Glutamatergic neuron (in vitro differentiated cells): ENCODE results near the gene EEPD1. TPM values are rescaled to one million over a fixed set of nuclear protein-coding genes. Genes with fewer than 3 reads are reported as not detected.

Experiments used
- DNase-seq: peaks from one replicate; pipeline ENCODE4 v3.0.0; 2022
- H3K27ac Mint-ChIP-seq: one replicate; pipeline ENCODE4 v1.8.0; 2020; ENCODE audit warnings: mild to moderate bottlenecking, mixed read lengths, inconsistent platforms; ENCODE audit not compliant: unreplicated experiment
- H3K27me3 Mint-ChIP-seq: one replicate; pipeline ENCODE4 v1.8.0; 2020; ENCODE audit warnings: mild to moderate bottlenecking, moderate library complexity, mixed read lengths, inconsistent platforms; ENCODE audit not compliant: unreplicated experiment
- H3K36me3 Mint-ChIP-seq: one replicate; pipeline ENCODE4 v1.8.0; 2020; ENCODE audit warnings: mild to moderate bottlenecking, mixed read lengths, inconsistent platforms; ENCODE audit not compliant: unreplicated experiment
- H3K4me1 Mint-ChIP-seq: one replicate; pipeline ENCODE4 v1.8.0; 2020; ENCODE audit warnings: mild to moderate bottlenecking, low read depth, mixed read lengths, inconsistent platforms; ENCODE audit not compliant: unreplicated experiment
- H3K4me3 Mint-ChIP-seq: one replicate; pipeline ENCODE4 v1.8.0; 2020; ENCODE audit warnings: mild to moderate bottlenecking, mixed read lengths, inconsistent platforms; ENCODE audit not compliant: unreplicated experiment
- H3K9me3 Mint-ChIP-seq: one replicate; pipeline ENCODE4 v1.8.0; 2020; ENCODE audit warnings: mild to moderate bottlenecking, moderate library complexity, mixed read lengths, inconsistent platforms; ENCODE audit not compliant: unreplicated experiment
- total RNA-seq: library from RNA; stranded (reverse); fragmentation: NEBNext Ultra II Directional; extraction: Animal tissue kit (Norgen Biotek cat#: 25700); gene quantifications from one replicate; pipeline ENCODE4 v1.2.1, GENCODE V29; 2021; ENCODE audit not compliant: unreplicated experiment
- TF ChIP-seq, protein P1 (sequence below): fragments of 200-600 bp; sonication (generic); IDR thresholded peaks from one replicate; pipeline ENCODE4 v1.5.0; 2021; ENCODE audit not compliant: partially characterized antibody, unreplicated experiment

Gene EEPD1
- total RNA-seq, 1 donor from 2014 or later = 63.9 TPM

DNA sequence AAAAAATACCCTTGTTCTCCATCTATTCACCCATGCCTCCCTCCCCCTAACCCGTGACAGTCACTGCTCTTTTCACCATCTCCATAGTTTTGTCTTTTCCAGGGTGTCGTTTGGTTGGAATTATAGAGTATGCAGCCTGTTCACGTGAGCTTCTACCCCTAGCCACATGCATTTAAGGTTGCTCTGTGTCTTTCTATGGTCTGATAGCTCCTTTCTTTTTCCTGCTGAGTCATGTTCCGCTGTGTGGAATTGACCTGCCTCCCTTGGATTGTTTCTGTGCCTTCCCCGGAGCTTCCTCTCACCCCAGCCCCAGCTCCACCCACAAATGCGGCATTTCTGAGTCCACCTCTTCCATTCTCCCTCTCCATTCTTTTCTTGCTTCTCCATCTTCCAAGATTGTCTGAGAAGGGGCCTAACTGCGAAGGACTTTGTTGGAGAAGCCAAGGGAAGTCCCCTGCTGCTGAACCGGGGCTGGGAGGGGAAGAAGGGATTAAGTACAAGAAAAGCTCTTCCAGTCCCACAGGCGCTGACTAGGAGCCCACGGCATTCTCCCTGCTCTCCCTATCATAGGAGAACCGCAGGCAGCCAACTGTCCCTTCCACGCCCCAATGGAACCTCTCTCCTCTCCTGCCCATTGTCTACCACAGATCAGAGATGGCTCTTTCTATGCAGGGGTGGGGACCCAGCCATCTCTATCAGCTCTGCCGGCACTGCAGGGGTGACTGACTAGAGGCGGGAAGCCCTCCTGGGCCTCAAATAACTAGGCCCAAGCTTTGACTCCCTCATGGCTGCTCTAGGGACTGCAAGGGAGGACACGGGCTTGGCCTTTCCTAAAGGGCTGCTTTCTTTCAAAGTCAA, 149.1 kb downstream of the EEPD1 start:
- TF ChIP-seq, protein P1, sequence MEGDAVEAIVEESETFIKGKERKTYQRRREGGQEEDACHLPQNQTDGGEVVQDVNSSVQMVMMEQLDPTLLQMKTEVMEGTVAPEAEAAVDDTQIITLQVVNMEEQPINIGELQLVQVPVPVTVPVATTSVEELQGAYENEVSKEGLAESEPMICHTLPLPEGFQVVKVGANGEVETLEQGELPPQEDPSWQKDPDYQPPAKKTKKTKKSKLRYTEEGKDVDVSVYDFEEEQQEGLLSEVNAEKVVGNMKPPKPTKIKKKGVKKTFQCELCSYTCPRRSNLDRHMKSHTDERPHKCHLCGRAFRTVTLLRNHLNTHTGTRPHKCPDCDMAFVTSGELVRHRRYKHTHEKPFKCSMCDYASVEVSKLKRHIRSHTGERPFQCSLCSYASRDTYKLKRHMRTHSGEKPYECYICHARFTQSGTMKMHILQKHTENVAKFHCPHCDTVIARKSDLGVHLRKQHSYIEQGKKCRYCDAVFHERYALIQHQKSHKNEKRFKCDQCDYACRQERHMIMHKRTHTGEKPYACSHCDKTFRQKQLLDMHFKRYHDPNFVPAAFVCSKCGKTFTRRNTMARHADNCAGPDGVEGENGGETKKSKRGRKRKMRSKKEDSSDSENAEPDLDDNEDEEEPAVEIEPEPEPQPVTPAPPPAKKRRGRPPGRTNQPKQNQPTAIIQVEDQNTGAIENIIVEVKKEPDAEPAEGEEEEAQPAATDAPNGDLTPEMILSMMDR = no peak
- H3K27me3 Mint-ChIP-seq = peaks cover 2% of the 10 kb centered on the region
- peaks cover 2% of the 10 kb centered on the region for H3K9me3 Mint-ChIP-seq
- DNase-seq = no peak
- H3K36me3 Mint-ChIP-seq = peaks cover 6% of the 10 kb centered on the region
- H3K4me3 Mint-ChIP-seq = no peak overlapping the region
- H3K4me1 Mint-ChIP-seq = peaks cover 25% of the 10 kb centered on the region
- H3K27ac Mint-ChIP-seq = no peak overlapping the region

DNA sequence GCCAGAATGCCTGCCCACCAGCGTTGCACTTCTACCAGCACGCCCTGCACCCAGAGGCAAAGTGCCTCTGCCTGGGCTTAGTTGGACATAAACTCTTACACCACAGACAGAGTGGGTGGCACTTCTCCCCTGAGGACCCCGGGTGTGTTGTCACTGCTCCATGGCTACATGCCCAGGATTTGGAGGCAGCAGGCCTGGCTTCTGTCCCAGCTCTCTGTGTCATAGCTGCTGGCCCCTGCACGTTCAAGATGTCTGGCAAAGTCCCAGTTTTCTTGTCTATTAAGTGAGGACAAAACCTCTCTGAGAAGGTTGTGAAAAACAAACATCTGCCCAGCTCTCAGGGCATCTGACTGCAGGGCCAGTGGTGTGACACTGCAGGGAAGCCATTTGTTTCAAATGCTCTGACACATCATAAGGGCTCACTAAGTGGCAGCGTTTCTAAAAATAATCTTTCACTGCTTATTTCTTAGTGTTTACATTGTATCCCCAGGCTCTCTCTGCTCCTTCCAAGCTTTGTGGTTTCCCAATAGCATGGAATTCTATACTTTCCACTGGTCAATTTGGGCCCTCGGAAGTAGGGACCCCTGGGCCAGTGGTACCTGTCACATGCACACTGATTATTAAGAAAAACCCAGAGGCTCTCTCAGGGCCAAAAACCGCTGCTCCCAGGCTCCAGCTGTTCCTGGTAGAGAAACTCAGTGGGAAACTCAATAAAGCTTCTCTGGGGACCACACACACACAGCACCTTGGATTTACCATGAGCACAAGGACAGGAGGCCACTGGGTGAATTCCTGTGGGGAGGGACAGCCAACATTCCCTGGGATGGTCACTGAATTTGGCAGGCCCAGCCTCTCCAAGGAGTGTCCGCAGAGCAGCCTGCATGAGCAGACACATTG, 150.4 kb downstream of the EEPD1 start:
- Mint-ChIP-seq H3K4me3 (no peak overlapping the region), H3K9me3 (peaks cover 9% of the 10 kb centered on the region), H3K27me3 (peaks cover 5% of the 10 kb centered on the region), H3K4me1 (peaks cover 26% of the 10 kb centered on the region), H3K36me3 (no peaks in the 10 kb centered on the region), H3K27ac (no peak overlapping the region)
- TF ChIP-seq, protein P1 = no peak
- DNase-seq = no peak

DNA sequence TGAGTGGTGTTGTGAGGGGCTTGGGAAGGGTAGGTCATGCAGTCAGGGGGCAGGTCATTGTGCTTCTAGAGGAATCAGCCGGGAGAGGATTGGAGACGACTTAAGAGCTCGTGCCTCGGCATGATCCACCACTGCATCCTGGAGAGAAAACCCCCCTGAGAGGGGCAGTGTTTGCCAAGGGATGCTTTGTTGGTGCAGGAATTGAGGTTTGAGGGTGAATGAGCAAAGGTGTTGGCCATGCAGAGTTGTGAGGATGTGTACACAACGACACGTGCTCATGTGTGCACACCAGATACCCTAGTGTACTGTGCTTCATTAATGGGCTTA, 151.0 kb downstream of the EEPD1 start:
- peaks cover 5% of the 10 kb centered on the region for H3K27me3 Mint-ChIP-seq
- TF ChIP-seq, protein P1 = no peak
- H3K27ac Mint-ChIP-seq = no peak overlapping the region
- no peaks in the 10 kb centered on the region for H3K36me3 Mint-ChIP-seq
- peaks cover 9% of the 10 kb centered on the region for H3K9me3 Mint-ChIP-seq
- H3K4me3 Mint-ChIP-seq = no peak overlapping the region
- no peak for DNase-seq
- peaks cover 28% of the 10 kb centered on the region for H3K4me1 Mint-ChIP-seq

DNA sequence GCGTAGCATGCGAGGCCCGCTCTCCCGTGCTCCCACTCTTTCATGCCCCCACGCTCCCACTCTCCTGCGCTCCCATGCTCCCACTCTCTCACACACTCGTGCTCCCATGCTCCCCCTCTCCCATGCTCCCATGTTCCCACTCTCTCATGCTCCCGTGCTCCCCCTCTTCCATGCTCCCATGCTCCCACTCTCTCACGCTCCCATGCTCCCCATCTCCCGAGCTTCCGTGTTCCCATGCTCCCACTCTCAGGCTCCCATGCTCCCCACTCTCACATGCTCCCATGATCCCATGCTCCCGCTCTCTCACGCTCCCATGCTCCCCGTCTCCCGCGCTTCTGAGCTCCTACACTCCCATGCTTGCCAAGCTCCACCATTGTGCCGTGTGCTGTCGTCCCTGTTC, 152.2 kb downstream of the EEPD1 start:
- H3K27ac Mint-ChIP-seq = no peak overlapping the region
- no peaks in the 10 kb centered on the region for H3K36me3 Mint-ChIP-seq
- H3K27me3 Mint-ChIP-seq = peaks cover 5% of the 10 kb centered on the region
- H3K4me1 Mint-ChIP-seq = peaks cover 28% of the 10 kb centered on the region
- TF ChIP-seq, protein P1 = no peak
- no peak overlapping the region for H3K4me3 Mint-ChIP-seq
- no peak for DNase-seq
- peaks cover 9% of the 10 kb centered on the region for H3K9me3 Mint-ChIP-seq
